Endothelial cell of umbilical vein (primary cell): ENCODE data around the gene RYR3. TPM values are rescaled to one million over a fixed set of nuclear protein-coding genes. Genes with fewer than 3 reads are reported as not detected.

ENCODE experiments used
- BruUV-seq: library from RNA; stranded (reverse); fragments of 400-500 nt; replicated peaks from 2 replicates; lab custom pipeline; 2021; lab: Mats Ljungman, UMichigan
- CTCF ChIA-PET: fragments of 300-600, 350-600 bp; sonication (Branson Sonifier 250); formaldehyde crosslinking; loops from one replicate; lab custom pipeline; 2021; ENCODE audit warnings: antibody characterized with exemption, inconsistent platforms; lab: Charles Lee
- POLR2A ChIA-PET: fragments of 300-600, 350-600 bp; sonication (Branson Sonifier 250); formaldehyde crosslinking; loops from one replicate; lab custom pipeline; 2021; ENCODE audit warnings: antibody characterized with exemption, inconsistent platforms; lab: Charles Lee
- DNase-seq: peaks from one replicate; pipeline ENCODE4 v3.0.0-alpha.2; 2011; ENCODE audit warnings: low read depth, low spot score
- FAIRE-seq: peaks from 2 replicates; lab custom pipeline; 2011; peaks lifted over from hg19 to GRCh38; lab: Jason Lieb, UNC
- H2AFZ ChIP-seq: 2 replicates; pipeline ENCODE4 v1.6.0; 2012; ENCODE audit warnings: low read depth, low read length, control low read depth, inconsistent platforms
- H3K27ac ChIP-seq: 2 replicates; pipeline ENCODE4 v1.5.1; 2011; ENCODE audit warnings: low read depth, mild to moderate bottlenecking, control low read depth, low read length, moderate library complexity; ENCODE audit not compliant: insufficient read depth
- H3K27me3 ChIP-seq, 2 experiments: 2 replicates each; pipeline versions ENCODE4 v1.6.0 to v1.6.1; 2011; ENCODE audit warnings: low read length in 2 of 2, mixed read lengths in 1 of 2; ENCODE audit not compliant: control insufficient read depth in 2 of 2, insufficient read depth in 2 of 2
- H3K36me3 ChIP-seq, 2 experiments: 2 replicates in 1 of 2; 3 replicates in 1 of 2; pipeline ENCODE4 v1.5.1; 2011; ENCODE audit warnings: low read length in 2 of 2, mild to moderate bottlenecking in 1 of 2, moderate library complexity in 1 of 2; ENCODE audit not compliant: control insufficient read depth in 2 of 2, insufficient read depth in 2 of 2; ENCODE audit errors: extremely low read depth in 1 of 2
- H3K4me1 ChIP-seq: 3 replicates; pipeline ENCODE4 v1.5.1; 2011; ENCODE audit warnings: mild to moderate bottlenecking, low read length; ENCODE audit not compliant: control insufficient read depth, insufficient read depth; ENCODE audit errors: extremely low read depth
- H3K4me2 ChIP-seq: 2 replicates; pipeline ENCODE4 v1.6.1; 2011; ENCODE audit warnings: low read length, control low read depth, mixed read lengths; ENCODE audit not compliant: insufficient read depth
- H3K4me3 ChIP-seq, 3 experiments: fragments of 200-600 bp in 1 of 3; sonication (generic), shearing (Covaris generic) in 1 of 3; replicated peaks in 1 of 3; 2 replicates each; pipeline ENCODE4 v1.5.1; 2011 to 2016; ENCODE audit warnings: control low read depth in 3 of 3, low read length in 3 of 3, mild to moderate bottlenecking in 2 of 3, inconsistent platforms in 1 of 3, low read depth in 1 of 3, moderate library complexity in 1 of 3; ENCODE audit not compliant: insufficient read depth in 1 of 3
- H3K79me2 ChIP-seq: 2 replicates; pipeline ENCODE4 v1.6.0; 2012; ENCODE audit warnings: low read length, inconsistent platforms; ENCODE audit not compliant: control insufficient read depth, insufficient read depth
- H3K9ac ChIP-seq: replicated peaks from 2 replicates; pipeline ENCODE3; 2011; ENCODE audit warnings: low read length, control low read depth; ENCODE audit not compliant: insufficient read depth; ENCODE audit errors: extremely low read depth
- H3K9me1 ChIP-seq: replicated peaks from 3 replicates; pipeline ENCODE4 v1.6.0; 2011; ENCODE audit warnings: mild to moderate bottlenecking, low read length; ENCODE audit not compliant: control insufficient read depth, insufficient read depth; ENCODE audit errors: extremely low read depth
- H3K9me3 ChIP-seq: replicated peaks from 2 replicates; pipeline ENCODE4 v1.5.1; 2012; ENCODE audit warnings: low read length, inconsistent platforms; ENCODE audit not compliant: control insufficient read depth, insufficient read depth
- H4K20me1 ChIP-seq: replicated peaks from 2 replicates; pipeline ENCODE3; 2011; ENCODE audit warnings: mild to moderate bottlenecking, low read length; ENCODE audit not compliant: control insufficient read depth, insufficient read depth; ENCODE audit errors: extremely low read depth
- EZH2 ChIP-seq: IDR thresholded peaks from 2 replicates; pipeline ENCODE4 v1.6.1; 2012; ENCODE audit warnings: borderline replicate concordance, low read depth, mild to moderate bottlenecking, moderate library complexity, low read length, inconsistent platforms; ENCODE audit not compliant: severe bottlenecking
- FOS ChIP-seq: IDR thresholded peaks from 2 replicates; pipeline ENCODE4 v1.6.1; 2011; ENCODE audit warnings: mild to moderate bottlenecking, low read length, moderate library complexity, borderline replicate concordance; ENCODE audit not compliant: insufficient read depth
- GATA2 ChIP-seq: IDR thresholded peaks from 2 replicates; pipeline ENCODE4 v1.7.0; 2011; ENCODE audit warnings: low read depth, mild to moderate bottlenecking, moderate library complexity, mixed read lengths, low read length; ENCODE audit not compliant: insufficient read length, insufficient read depth
- JUN ChIP-seq: IDR thresholded peaks from 2 replicates; pipeline ENCODE4 v1.6.1; 2011; ENCODE audit warnings: borderline replicate concordance, low read depth; ENCODE audit not compliant: insufficient read length, insufficient read depth
- MYC ChIP-seq: IDR thresholded peaks from one replicate; pipeline ENCODE4 v1.6.1; 2011; ENCODE audit warnings: mild to moderate bottlenecking, low read depth, low read length
- POLR2A ChIP-seq: IDR thresholded peaks from 2 replicates; pipeline ENCODE4 v1.6.1; 2012; ENCODE audit warnings: low read depth, mild to moderate bottlenecking, control low read depth, low read length
- POLR2AphosphoS5 ChIP-seq: IDR thresholded peaks from 2 replicates; pipeline ENCODE4 v1.6.1; 2012; ENCODE audit warnings: low read depth, mild to moderate bottlenecking, control low read depth, low read length, moderate library complexity; ENCODE audit not compliant: insufficient read depth
- dilution Hi-C: fragments of 300-500 bp; cut with MboI; formaldehyde crosslinking; loops from one replicate; pipeline ENCODE4 v1.15.0; 2019; ENCODE audit warnings: low sequenced_read_pairs; ENCODE audit not compliant: extremely low pct_ligation_motif_present
- intact Hi-C: fragments of 100-400 bp; cut with micrococcal nuclease; formaldehyde crosslinking; loops from one replicate; pipeline ENCODE4 v1.10.0; 2022
- polyA plus RNA-seq, 4 experiments: library from polyadenylated mRNA; depleted of rRNA in 3 of 4; stranded (reverse) in 3 of 4; unstranded in 1 of 4; fragments of >200 nt; gene quantifications; 2 replicates each; pipeline versions ENCODE4 v1.2.1 to v1.2.3, GENCODE V29; 2011 to 2012; ENCODE audit warnings: missing spikeins in 1 of 4
- total RNA-seq: library from RNA; stranded (reverse); gene quantifications from 2 replicates; pipeline ENCODE4 v1.2.3, GENCODE V29; 2021
- TF ChIP-seq, protein P1 (sequence below): IDR thresholded peaks from 2 replicates; pipeline ENCODE4 v1.6.1; 2011; ENCODE audit not compliant: insufficient read depth, insufficient read length
- TF ChIP-seq, protein P2 (sequence below), 2 donors: IDR thresholded peaks; 1 replicate in 1 of 2; 2 replicates in 1 of 2; pipeline ENCODE4 v1.5.1; 2011; ENCODE audit warnings: low read length in 2 of 2, mild to moderate bottlenecking in 2 of 2, moderate library complexity in 2 of 2, control low read depth in 1 of 2, inconsistent platforms in 1 of 2, low read depth in 1 of 2; ENCODE audit not compliant: insufficient read depth in 1 of 2; ENCODE audit errors: extremely low read depth in 1 of 2

RYR3 gene
- total and polyA plus RNA-seq, 2 donors (not counting 3 experiments of a cell fraction or from before 2014, with no cell fraction given), result not detected

DNA sequence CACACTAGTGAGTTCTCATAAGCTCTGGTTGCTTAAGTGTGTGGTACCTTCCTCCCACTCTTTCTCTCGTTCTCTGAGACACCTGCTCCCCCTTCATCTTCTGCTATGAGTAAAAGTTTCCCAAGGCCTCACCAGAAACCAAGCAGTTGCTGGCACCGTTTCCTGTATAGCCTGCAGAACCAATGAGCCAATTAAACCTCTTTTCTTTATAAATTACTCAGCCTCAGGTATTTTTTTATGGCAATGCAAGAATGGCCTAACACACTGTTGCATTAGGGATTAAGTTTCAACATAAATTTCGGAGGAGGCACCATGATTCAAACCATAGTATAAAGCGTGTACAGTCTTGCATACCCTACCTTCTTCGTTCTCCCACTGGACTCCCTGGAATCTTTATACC lies 405.3 kb downstream of the RYR3 start:
- H3K4me2 ChIP-seq, result no peak overlapping the region
- H2AFZ ChIP-seq, result no peak overlapping the region
- peaks cover 8% of the 10 kb centered on the region for H3K4me1 ChIP-seq
- H3K27me3 ChIP-seq, result no peaks in the 10 kb centered on the region
- dilution Hi-C loops, result no loop called here
- no TSS peak for BruUV-seq
- no peak for DNase-seq
- H3K9me1 ChIP-seq, result no peaks in the 10 kb centered on the region
- intact Hi-C loops, result no loop called here
- no peak overlapping the region for H3K4me3 ChIP-seq
- no peaks in the 10 kb centered on the region for H3K79me2 ChIP-seq
- CTCF ChIA-PET, result interaction anchor here (0.8 to 2.9 kb wide), 5 partner anchors 12 to 423 kb away, joined by 3 to 22 read pairs (median 5); no protein-coding TSS in a partner anchor
- no peaks in the 10 kb centered on the region for H4K20me1 ChIP-seq
- FAIRE-seq, result no peak
- H3K9me3 ChIP-seq, result no peaks in the 10 kb centered on the region
- POLR2A ChIA-PET, result no interaction called here
- TF ChIP-seq JUN (no peak), FOS (no peak), MYC (no peak), POLR2AphosphoS5 (no peak), EZH2 (no peak), POLR2A (no peak), GATA2 (no peak)
- TF ChIP-seq, protein P1, sequence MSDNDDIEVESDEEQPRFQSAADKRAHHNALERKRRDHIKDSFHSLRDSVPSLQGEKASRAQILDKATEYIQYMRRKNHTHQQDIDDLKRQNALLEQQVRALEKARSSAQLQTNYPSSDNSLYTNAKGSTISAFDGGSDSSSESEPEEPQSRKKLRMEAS, result no peak
- TF ChIP-seq, protein P2, sequence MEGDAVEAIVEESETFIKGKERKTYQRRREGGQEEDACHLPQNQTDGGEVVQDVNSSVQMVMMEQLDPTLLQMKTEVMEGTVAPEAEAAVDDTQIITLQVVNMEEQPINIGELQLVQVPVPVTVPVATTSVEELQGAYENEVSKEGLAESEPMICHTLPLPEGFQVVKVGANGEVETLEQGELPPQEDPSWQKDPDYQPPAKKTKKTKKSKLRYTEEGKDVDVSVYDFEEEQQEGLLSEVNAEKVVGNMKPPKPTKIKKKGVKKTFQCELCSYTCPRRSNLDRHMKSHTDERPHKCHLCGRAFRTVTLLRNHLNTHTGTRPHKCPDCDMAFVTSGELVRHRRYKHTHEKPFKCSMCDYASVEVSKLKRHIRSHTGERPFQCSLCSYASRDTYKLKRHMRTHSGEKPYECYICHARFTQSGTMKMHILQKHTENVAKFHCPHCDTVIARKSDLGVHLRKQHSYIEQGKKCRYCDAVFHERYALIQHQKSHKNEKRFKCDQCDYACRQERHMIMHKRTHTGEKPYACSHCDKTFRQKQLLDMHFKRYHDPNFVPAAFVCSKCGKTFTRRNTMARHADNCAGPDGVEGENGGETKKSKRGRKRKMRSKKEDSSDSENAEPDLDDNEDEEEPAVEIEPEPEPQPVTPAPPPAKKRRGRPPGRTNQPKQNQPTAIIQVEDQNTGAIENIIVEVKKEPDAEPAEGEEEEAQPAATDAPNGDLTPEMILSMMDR (IDR thresholded peaks at IDR 0.05; ENCODE audit: extremely low read depth in 1 of 2, insufficient read depth in 1 of 2, low read depth in 1 of 2, low read length in 2 of 2), result no peak
- no peaks in the 10 kb centered on the region for H3K36me3 ChIP-seq
- H3K27ac ChIP-seq, result no peak overlapping the region
- H3K9ac ChIP-seq, result no peak overlapping the region
